HEK293 (cell line): ENCODE measurements around the gene DRICH1.
A peak's percentile ranks its signal among the peaks of the same experiment; 100 is the strongest.
"Not testable (repeated sequence)": the region's sequence is repeated elsewhere in the genome, so short reads cannot be mapped to it uniquely, and the experiment has no call there.

ENCODE experiments used
- CTCF ChIA-PET: fragments of 350-600 bp; formaldehyde crosslinking; extraction: SDS; loops from one replicate; lab custom pipeline; 2021; ENCODE audit warnings: antibody characterized with exemption; lab: Yijun Ruan, JAX
- POLR2A ChIA-PET: fragments of 300-600 bp; formaldehyde crosslinking; extraction: SDS; loops from one replicate; lab custom pipeline; 2020; ENCODE audit warnings: antibody characterized with exemption, inconsistent platforms; lab: Yijun Ruan, JAX
- H3K27ac ChIP-seq: fragments of 200-500 bp; sonication (Bioruptor generic); 2 replicates; pipeline ENCODE4 v1.5.1; 2014; ENCODE audit warnings: low read depth, low read length, control low read depth, inconsistent platforms; ENCODE audit errors: extremely low read depth
- H3K36me3 ChIP-seq, 2 experiments: fragments of 200-500 bp in 1 of 2; sonication (Bioruptor generic) in 1 of 2; 1 replicate in 1 of 2; 2 replicates in 1 of 2; pipeline ENCODE4 v1.5.1; 2014 to 2017; ENCODE audit warnings: inconsistent platforms in 2 of 2, low read length in 2 of 2; ENCODE audit not compliant: control insufficient read depth in 2 of 2, insufficient read depth in 1 of 2
- H3K4me1 ChIP-seq: fragments of 200-500 bp; sonication (Bioruptor generic); 2 replicates; pipeline ENCODE4 v1.5.1; 2014; ENCODE audit warnings: mild to moderate bottlenecking, low read length, inconsistent platforms; ENCODE audit not compliant: control insufficient read depth, insufficient read depth
- H3K4me3 ChIP-seq: 2 replicates; pipeline ENCODE4 v1.5.1; 2011; ENCODE audit warnings: low read depth, mild to moderate bottlenecking, control low read depth, low read length, moderate library complexity
- H3K9me3 ChIP-seq: fragments of 200-500 bp; sonication (Bioruptor generic); 2 replicates; pipeline ENCODE4 v1.5.1; 2014; ENCODE audit warnings: low read depth, low read length, inconsistent platforms; ENCODE audit not compliant: control insufficient read depth, insufficient read depth
- HOXA7 ChIP-seq: sonication (generic); formaldehyde crosslinking; IDR thresholded peaks from 2 replicates; pipeline ENCODE4 v1.8.1; 2022; ENCODE audit warnings: missing genetic modification reagents, borderline replicate concordance
- SETDB1 ChIP-seq: IDR thresholded peaks from one replicate; pipeline ENCODE4 v1.6.1; 2017; ENCODE audit warnings: mild to moderate bottlenecking, low read length, moderate library complexity, mixed read lengths; ENCODE audit not compliant: insufficient read length
- YY1 ChIP-seq: fragments of 450-650 bp; formaldehyde crosslinking; IDR thresholded peaks from 2 replicates; pipeline ENCODE4 v1.5.1; 2018; ENCODE audit warnings: missing biosample characterization, missing genetic modification characterization
- ZBTB17 ChIP-seq: fragments of 450-650 bp; formaldehyde crosslinking; IDR thresholded peaks from 2 replicates; pipeline ENCODE4 v1.5.1; 2016; ENCODE audit warnings: missing biosample characterization, missing genetic modification characterization
- ZFP3 ChIP-seq: fragments of 450-650 bp; formaldehyde crosslinking; IDR thresholded peaks from 2 replicates; pipeline ENCODE4 v1.5.1; 2016; ENCODE audit warnings: low read depth, missing biosample characterization, missing genetic modification characterization
- ZNF175 ChIP-seq: fragments of 450-650 bp; formaldehyde crosslinking; IDR thresholded peaks from 2 replicates; pipeline ENCODE4 v1.5.1; 2016; ENCODE audit warnings: missing biosample characterization, missing genetic modification characterization
- ZNF221 ChIP-seq: fragments of 450-650 bp; formaldehyde crosslinking; IDR thresholded peaks from 2 replicates; pipeline ENCODE4 v1.5.1; 2017; ENCODE audit warnings: missing biosample characterization, missing genetic modification characterization, borderline replicate concordance
- ZNF324 ChIP-seq: fragments of 450-650 bp; formaldehyde crosslinking; IDR thresholded peaks from 2 replicates; pipeline ENCODE4 v1.5.1; 2016; ENCODE audit warnings: missing biosample characterization, missing genetic modification characterization
- ZNF449 ChIP-seq: fragments of 450-650 bp; formaldehyde crosslinking; IDR thresholded peaks from 2 replicates; pipeline ENCODE4 v1.5.1; 2017; ENCODE audit warnings: missing biosample characterization, mild to moderate bottlenecking, missing genetic modification characterization, moderate library complexity
- ZNF521 ChIP-seq: fragments of 450-650 bp; formaldehyde crosslinking; IDR thresholded peaks from 2 replicates; pipeline ENCODE4 v1.5.1; 2017; ENCODE audit warnings: missing biosample characterization, mild to moderate bottlenecking, missing genetic modification characterization
- ZNF558 ChIP-seq: fragments of 450-650 bp; formaldehyde crosslinking; IDR thresholded peaks from 2 replicates; pipeline ENCODE4 v1.5.1; 2016; ENCODE audit warnings: missing biosample characterization, missing genetic modification characterization
- ZNF624 ChIP-seq: fragments of 450-650 bp; formaldehyde crosslinking; IDR thresholded peaks from 2 replicates; pipeline ENCODE4 v1.5.1; 2017; ENCODE audit warnings: missing biosample characterization, missing genetic modification characterization
- ZNF654 ChIP-seq: fragments of 450-650 bp; formaldehyde crosslinking; IDR thresholded peaks from 2 replicates; pipeline ENCODE4 v1.5.1; 2016; ENCODE audit warnings: low read depth, missing biosample characterization, missing genetic modification characterization
- ZSCAN16 ChIP-seq: fragments of 450-650 bp; formaldehyde crosslinking; IDR thresholded peaks from 2 replicates; pipeline ENCODE4 v1.5.1; 2016; ENCODE audit warnings: missing biosample characterization, missing genetic modification characterization
- ZXDB ChIP-seq: fragments of 450-650 bp; formaldehyde crosslinking; IDR thresholded peaks from 2 replicates; pipeline ENCODE4 v1.5.1; 2016; ENCODE audit warnings: missing biosample characterization, missing genetic modification characterization
- TF ChIP-seq, protein P1 (sequence below): fragments of 450-650 bp; formaldehyde crosslinking; IDR thresholded peaks from 2 replicates; pipeline ENCODE4 v1.5.1; 2016; ENCODE audit warnings: missing biosample characterization, missing genetic modification characterization
- TF ChIP-seq, protein P2 (sequence below): fragments of 450-650 bp; formaldehyde crosslinking; IDR thresholded peaks from 2 replicates; pipeline ENCODE4 v1.5.1; 2016; ENCODE audit warnings: missing biosample characterization, missing genetic modification characterization, low read depth
- TF ChIP-seq, protein P3 (sequence below): fragments of 450-650 bp; formaldehyde crosslinking; IDR thresholded peaks from 2 replicates; pipeline ENCODE4 v1.5.1; 2016; ENCODE audit warnings: missing biosample characterization, missing genetic modification characterization

The DRICH1 gene

GRCh38 chr22:23598805-23599518, 33.2 kb downstream of the DRICH1 start:
- Histone ChIP-seq H3K36me3 (no peaks in the 10 kb centered on the region), H3K4me3 (no peak overlapping the region), H3K27ac (no peak overlapping the region), H3K4me1 (no peaks in the 10 kb centered on the region), H3K9me3 (no peaks in the 10 kb centered on the region)
- CTCF ChIA-PET: no interaction called here
- TF ChIP-seq ZFP3 (tag by site-specific recombination): peak; percentile 86
- no peak for TF ChIP-seq ZNF449 (tag by site-specific recombination)
- POLR2A ChIA-PET: no interaction called here

GRCh38 chr22:23597576-23598268, 34.4 kb downstream of the DRICH1 start:
- not testable (repeated sequence) for H3K36me3 ChIP-seq, H3K27ac ChIP-seq, H3K4me1 ChIP-seq, H3K4me3 ChIP-seq, H3K9me3 ChIP-seq
- CTCF ChIA-PET: interaction anchor here (1.0 kb wide), 1 partner anchor 252 kb away, joined by 3 read pairs; no protein-coding TSS in a partner anchor
- POLR2A ChIA-PET: interaction anchor here (0.7 kb wide), 1 partner anchor 30 kb away, joined by 4 read pairs; no protein-coding TSS in a partner anchor

DNA sequence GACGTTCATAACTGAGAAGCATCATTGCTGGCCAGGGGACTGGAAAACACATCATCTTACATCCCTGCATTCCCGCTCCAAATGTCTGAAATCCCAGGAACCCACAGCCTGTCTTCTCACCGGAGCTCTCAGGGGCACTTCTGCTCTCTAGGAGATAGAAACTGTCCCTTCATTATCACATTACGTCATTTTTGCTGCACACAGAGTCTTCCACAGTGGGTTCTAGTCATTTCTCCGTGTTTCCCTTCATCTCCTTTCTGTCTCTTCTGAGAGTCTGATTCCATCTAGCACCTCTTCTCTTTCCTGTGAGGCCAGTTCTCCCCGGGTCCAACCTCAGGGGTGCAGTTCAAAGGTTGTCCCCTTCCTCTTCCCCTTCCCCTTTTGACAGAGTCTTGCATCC, 36.2 kb downstream of the DRICH1 start:
- H3K36me3 ChIP-seq, POLR2A ChIA-PET, H3K4me3 ChIP-seq, H3K9me3 ChIP-seq, H3K27ac ChIP-seq, H3K4me1 ChIP-seq: not testable (repeated sequence)
- CTCF ChIA-PET: interaction anchor here (0.7 kb wide), 1 partner anchor 24 kb away, joined by 3 read pairs; no protein-coding TSS in a partner anchor

DNA sequence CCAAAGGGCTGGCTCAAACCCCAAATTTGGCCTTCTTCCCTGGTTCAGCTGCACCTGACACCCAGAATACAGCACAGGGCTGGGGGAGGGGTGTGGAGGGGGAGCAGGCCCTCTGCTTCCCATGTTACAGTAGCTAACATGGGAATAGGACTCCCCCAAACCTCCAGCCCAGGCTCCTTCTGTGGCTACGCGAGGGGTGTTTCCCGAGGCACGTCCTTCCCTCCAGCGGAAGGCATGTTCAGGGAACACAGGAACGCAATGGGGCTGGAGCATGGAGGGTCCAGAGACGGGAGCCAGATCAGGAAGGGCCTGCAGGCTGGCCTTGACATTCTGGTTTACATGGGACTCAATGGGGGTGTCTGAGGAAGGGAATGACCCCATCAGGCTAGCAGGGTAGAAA, 40.3 kb downstream of the DRICH1 start:
- TF ChIP-seq ZNF654: no peak
- TF ChIP-seq ZNF221 (tag by site-specific recombination): no peak
- no peak for TF ChIP-seq ZNF175
- TF ChIP-seq, protein P1, sequence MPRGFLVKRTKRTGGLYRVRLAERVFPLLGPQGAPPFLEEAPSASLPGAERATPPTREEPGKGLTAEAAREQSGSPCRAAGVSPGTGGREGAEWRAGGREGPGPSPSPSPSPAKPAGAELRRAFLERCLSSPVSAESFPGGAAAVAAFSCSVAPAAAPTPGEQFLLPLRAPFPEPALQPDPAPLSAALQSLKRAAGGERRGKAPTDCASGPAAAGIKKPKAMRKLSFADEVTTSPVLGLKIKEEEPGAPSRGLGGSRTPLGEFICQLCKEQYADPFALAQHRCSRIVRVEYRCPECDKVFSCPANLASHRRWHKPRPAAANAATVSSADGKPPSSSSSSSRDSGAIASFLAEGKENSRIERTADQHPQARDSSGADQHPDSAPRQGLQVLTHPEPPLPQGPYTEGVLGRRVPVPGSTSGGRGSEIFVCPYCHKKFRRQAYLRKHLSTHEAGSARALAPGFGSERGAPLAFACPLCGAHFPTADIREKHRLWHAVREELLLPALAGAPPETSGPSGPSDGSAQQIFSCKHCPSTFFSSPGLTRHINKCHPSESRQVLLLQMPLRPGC (tag by site-specific recombination): no peak
- no peak for TF ChIP-seq ZNF324 (tag by site-specific recombination)
- TF ChIP-seq HOXA7 (CRISPR knock-in tag): no peak
- TF ChIP-seq ZNF624: no peak
- no peak for TF ChIP-seq SETDB1
- TF ChIP-seq, protein P2, sequence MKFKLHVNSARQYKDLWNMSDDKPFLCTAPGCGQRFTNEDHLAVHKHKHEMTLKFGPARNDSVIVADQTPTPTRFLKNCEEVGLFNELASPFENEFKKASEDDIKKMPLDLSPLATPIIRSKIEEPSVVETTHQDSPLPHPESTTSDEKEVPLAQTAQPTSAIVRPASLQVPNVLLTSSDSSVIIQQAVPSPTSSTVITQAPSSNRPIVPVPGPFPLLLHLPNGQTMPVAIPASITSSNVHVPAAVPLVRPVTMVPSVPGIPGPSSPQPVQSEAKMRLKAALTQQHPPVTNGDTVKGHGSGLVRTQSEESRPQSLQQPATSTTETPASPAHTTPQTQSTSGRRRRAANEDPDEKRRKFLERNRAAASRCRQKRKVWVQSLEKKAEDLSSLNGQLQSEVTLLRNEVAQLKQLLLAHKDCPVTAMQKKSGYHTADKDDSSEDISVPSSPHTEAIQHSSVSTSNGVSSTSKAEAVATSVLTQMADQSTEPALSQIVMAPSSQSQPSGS: no peak
- TF ChIP-seq YY1: no peak
- TF ChIP-seq ZNF558 (tag by site-specific recombination): no peak
- no peak for TF ChIP-seq ZXDB (tag by site-specific recombination)
- no peak for TF ChIP-seq ZSCAN16 (tag by site-specific recombination)
- TF ChIP-seq ZNF521 (tag by site-specific recombination): no peak
- TF ChIP-seq ZBTB17 (tag by site-specific recombination): no peak
- TF ChIP-seq, protein P3, sequence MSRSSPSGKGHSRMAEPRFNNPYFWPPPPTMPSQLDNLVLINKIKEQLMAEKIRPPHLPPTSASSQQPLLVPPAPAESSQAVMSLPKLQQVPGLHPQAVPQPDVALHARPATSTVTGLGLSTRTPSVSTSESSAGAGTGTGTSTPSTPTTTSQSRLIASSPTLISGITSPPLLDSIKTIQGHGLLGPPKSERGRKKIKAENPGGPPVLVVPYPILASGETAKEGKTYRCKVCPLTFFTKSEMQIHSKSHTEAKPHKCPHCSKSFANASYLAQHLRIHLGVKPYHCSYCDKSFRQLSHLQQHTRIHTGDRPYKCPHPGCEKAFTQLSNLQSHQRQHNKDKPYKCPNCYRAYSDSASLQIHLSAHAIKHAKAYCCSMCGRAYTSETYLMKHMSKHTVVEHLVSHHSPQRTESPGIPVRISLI (tag by site-specific recombination): no peak
- H3K4me1 ChIP-seq: no peaks in the 10 kb centered on the region
- POLR2A ChIA-PET: no interaction called here
- no peaks in the 10 kb centered on the region for H3K9me3 ChIP-seq
- no peak overlapping the region for H3K27ac ChIP-seq
- CTCF ChIA-PET: interaction anchor here (0.6 to 4.5 kb wide), 36 partner anchors 8 to 420 kb away, joined by 3 to 50 read pairs (median 5); partner anchors contain the start of genes IGLL1 and ZNF70
- no peak overlapping the region for H3K4me3 ChIP-seq
- no peaks in the 10 kb centered on the region for H3K36me3 ChIP-seq
